ENCODE results near the gene MACF1. TPM values are rescaled to one million over a fixed set of nuclear protein-coding genes. Genes with fewer than 3 reads are reported as not detected.

The MACF1 gene
- total RNA-seq, result 100 to 1,000 TPM; 279 to 350 (median 325) TPM

GRCh38 chr1:39204441-39205081, at the start of gene MACF1:
TSS of gene MACF1 (plus strand) at chr1:39204695. CDS start at chr1:39205023, 328 bp downstream.
- intact Hi-C loops (cut with DNase I; ENCODE audit: low total_unique reads), result no loop called here
- TF ChIP-seq CTCF (IDR thresholded peaks at IDR 0.05) (peak; percentile 24 to 40 (median 27)), POLR2AphosphoS5 (IDR thresholded peaks at IDR 0.05) (no peak)
- DNase-seq (ENCODE audit: low spot score in 2 of 2), result peak in 1 of 2 donors; percentile 61
- Histone ChIP-seq H3K9me3 (no peaks in the 10 kb centered on the region), H3K36me3 (no peaks in the 10 kb centered on the region), H3K4me1 (peaks cover 0 to 17% of the 10 kb centered on the region in 2 donors), H3K27ac (peak within 1 kb of the TSS; percentile 86 to 96), H3K27me3 (no peaks in the 10 kb centered on the region), H3K4me3 (peak within 1 kb of the TSS; percentile 31 to 62 (median 33))

- Histone ChIP-seq H3K9me3 (no peaks in the 10 kb centered on the region), H3K27me3 (no peaks in the 10 kb centered on the region), H3K4me3 (no peak overlapping the region), H3K36me3 (no peaks in the 10 kb centered on the region), H3K27ac (peak overlapping the region; percentile 14 to 92), H3K4me1 (peaks cover 3 to 56% of the 10 kb centered on the region in 2 donors)
- no peak for DNase-seq (ENCODE audit: low spot score in 2 of 2)
- TF ChIP-seq POLR2A (IDR thresholded peaks at IDR 0.05), result no peak
- TF ChIP-seq POLR2AphosphoS5 (IDR thresholded peaks at IDR 0.05), result no peak
- TF ChIP-seq CTCF (IDR thresholded peaks at IDR 0.05), result no peak
- intact Hi-C loops (cut with DNase I; ENCODE audit: low total_unique reads), result no loop called here
Measured at GRCh38 chr1:39157304-39157703, 47.2 kb upstream of the MACF1 start.

GRCh38 chr1:39158327-39159086, 46.0 kb upstream of the MACF1 start:
- Histone ChIP-seq H3K9me3 (no peaks in the 10 kb centered on the region), H3K36me3 (no peaks in the 10 kb centered on the region), H3K4me3 (peak overlapping the region in 2 of 3 donors; percentile 6 to 11), H3K4me1 (peaks cover 3 to 48% of the 10 kb centered on the region in 2 donors), H3K27me3 (no peaks in the 10 kb centered on the region), H3K27ac (peak overlapping the region; percentile 74 to 92)
- intact Hi-C loops (cut with DNase I; ENCODE audit: low total_unique reads), result no loop called here
- peak; percentile 49 to 55 for DNase-seq (ENCODE audit: low spot score in 2 of 2)
- TF ChIP-seq CTCF (IDR thresholded peaks at IDR 0.05) (peak in 1 of 3 donors; percentile 9), POLR2AphosphoS5 (IDR thresholded peaks at IDR 0.05) (no peak), POLR2A (IDR thresholded peaks at IDR 0.05) (no peak)

GRCh38 chr1:39159224-39160036, 45.1 kb upstream of the MACF1 start:
- intact Hi-C loops (cut with DNase I; ENCODE audit: low total_unique reads), result no loop called here
- no peaks in the 10 kb centered on the region for H3K9me3 ChIP-seq
- no peaks in the 10 kb centered on the region for H3K27me3 ChIP-seq
- H3K27ac ChIP-seq, result peak overlapping the region; percentile 74 to 92
- TF ChIP-seq POLR2A (IDR thresholded peaks at IDR 0.05) (no peak), POLR2AphosphoS5 (IDR thresholded peaks at IDR 0.05) (no peak), CTCF (IDR thresholded peaks at IDR 0.05) (no peak)
- H3K4me1 ChIP-seq, result peaks cover 2 to 39% of the 10 kb centered on the region in 2 donors
- peak overlapping the region in 2 of 3 donors; percentile 6 to 11 for H3K4me3 ChIP-seq
- no peaks in the 10 kb centered on the region for H3K36me3 ChIP-seq
- DNase-seq (ENCODE audit: low spot score in 2 of 2), result peak; percentile 65

All from breast epithelium (tissue), 4 donors.